OCI-LY1 (cell line): Measurements from ENCODE around the gene NPAS3.

ENCODE experiments used
- CTCF ChIP-seq: fragments of 200-600 bp; sonication (generic), shearing (Covaris generic); IDR thresholded peaks from 2 replicates; pipeline ENCODE4 v1.5.1; 2017; ENCODE audit warnings: mild to moderate bottlenecking, antibody characterized with exemption, low read length, moderate library complexity, mixed read lengths
- EZH2 ChIP-seq: fragments of 200-600 bp; sonication (generic), shearing (Covaris generic); IDR thresholded peaks from 2 replicates; pipeline ENCODE4 v1.8.0; 2017; ENCODE audit warnings: borderline replicate concordance, mixed run types, mild to moderate bottlenecking, antibody characterized with exemption, low read length, moderate library complexity, mixed read lengths

DNA sequence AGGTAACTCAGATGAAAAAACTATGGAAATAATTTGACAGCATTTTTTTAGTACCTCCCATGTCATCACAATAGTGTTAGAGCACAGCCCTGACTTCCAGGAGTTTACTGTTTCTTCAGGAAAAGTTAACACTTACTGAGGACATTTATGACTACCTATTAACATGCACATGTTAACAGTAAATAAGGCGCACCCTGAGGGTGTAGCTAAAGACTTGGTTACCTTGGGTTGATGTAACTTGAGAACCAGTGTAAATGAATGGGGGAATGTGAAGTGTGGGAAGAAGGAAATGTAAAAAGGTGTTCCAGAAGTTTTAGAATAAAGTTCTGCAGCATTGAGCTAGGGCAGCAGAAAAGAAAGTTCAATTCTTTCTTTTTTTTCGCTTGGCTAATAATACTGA, 646.0 kb downstream of the NPAS3 start:
- TF ChIP-seq CTCF (no peak), EZH2 (no peak)
